Ecto neural progenitor cell (in vitro differentiated cells): Measurements from ENCODE around the gene ITPRID1.

Experiments
- DNase-seq: peaks from one replicate; pipeline ENCODE4 v3.0.0-alpha.2; 2018; ENCODE audit warnings: low spot score

ITPRID1 gene

DNA sequence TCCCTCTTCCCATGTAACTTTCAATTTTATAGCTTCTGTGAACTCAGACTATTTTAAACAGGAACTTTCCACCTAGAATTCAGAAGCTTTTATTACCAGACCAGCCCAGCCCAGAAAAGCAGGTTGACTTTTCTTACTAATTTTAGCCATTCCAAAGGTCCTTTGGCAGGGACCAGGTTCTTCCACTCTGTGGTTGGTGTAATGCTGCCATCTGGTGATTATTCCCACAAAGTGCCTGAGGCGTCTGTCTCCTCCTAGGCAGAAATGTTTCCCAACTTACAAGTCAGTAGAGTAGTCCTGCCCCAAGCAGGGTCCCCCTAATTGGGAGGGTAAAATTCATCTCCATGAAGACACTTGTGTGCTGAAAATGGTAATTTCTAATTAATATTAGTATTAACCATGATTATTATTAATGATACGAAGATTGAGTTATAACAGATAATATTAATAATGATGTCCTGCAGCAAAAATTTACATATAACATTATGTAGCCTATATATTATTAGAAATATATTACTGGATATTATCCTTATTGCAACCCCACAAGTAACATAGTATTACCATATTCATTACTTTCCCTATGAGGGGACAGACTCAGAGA is 120.1 kb downstream of the ITPRID1 start:
- DNase-seq = peak; percentile 74

DNA sequence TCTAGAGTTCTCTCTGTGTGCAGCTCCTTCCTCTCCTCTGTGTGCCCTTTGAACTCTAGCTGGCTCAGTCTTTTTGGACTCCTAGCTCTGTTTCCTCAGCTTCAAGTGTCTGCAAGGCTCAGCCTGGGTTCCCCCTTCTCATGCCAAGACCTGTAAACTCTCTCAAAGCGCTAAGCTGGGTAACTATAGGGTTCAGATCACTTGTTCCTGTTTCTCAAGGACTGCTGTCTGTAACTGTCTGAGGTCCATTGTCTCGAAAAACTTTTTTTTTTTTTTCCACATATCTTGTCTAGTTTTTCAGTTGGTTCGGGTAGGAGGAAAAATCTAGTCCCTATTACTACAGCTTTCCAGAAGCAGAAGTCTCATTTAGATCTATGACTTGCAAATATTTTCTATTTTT is 126.5 kb downstream of the ITPRID1 start:
- no peak for DNase-seq

DNA sequence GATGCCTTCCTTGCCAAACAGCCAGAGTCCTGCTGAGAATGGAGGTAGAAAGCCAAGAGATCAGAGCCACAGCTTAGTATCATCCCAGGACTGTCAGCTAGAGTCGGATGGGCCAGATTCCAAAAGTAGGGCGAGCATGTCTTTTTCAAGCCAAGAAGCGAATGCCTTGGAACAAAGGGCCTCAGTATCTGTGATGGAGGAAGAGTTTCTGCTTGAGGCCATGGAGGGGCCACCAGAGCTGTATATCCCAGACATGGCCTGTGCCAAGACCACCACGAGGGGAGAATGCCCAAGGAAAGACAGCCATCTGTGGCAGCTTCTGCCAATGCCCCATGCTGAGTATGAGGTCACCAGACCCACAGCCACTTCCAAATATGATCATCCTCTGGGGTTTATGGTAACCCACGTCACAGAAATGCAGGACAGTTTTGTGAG is 128.8 kb downstream of the ITPRID1 start:
- DNase-seq = no peak

DNA sequence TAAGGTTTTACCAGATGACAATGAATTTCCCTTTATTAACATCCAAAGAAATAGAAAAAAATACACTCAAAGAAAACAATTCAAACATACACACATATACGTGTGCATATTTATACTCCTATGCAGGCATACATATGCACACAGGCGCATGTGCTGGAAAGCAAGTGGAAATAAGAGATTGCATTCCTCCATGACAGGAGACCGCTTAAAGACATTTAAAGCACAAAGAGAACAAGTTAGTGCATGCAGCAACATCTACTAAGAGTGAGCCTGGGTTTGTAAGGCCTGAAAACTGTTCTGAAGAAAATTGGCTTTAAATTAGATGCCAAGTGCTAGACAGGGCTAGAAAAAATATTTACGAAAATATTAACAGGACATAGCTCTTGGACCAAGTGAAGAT is 133.1 kb downstream of the ITPRID1 start:
- no peak for DNase-seq

DNA sequence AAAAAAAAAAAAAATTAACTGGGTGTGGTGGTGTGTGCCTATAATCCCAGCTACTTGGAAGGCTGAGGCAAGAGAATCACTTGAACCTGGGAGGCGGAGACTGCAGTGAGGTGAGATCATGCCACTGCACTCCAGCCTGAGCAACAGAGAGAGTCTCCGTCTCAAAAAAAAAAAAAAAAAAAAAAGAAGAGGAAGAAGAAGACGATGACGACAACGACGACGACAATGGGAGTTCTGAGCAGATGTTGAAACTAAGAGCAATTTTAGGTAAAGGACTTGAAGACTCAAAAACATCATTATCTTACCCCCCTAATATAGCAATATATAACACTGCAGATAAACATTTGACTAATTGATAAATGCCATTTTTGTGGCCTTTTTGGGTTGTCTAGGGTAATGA is 133.6 kb downstream of the ITPRID1 start:
- DNase-seq = no peak

DNA sequence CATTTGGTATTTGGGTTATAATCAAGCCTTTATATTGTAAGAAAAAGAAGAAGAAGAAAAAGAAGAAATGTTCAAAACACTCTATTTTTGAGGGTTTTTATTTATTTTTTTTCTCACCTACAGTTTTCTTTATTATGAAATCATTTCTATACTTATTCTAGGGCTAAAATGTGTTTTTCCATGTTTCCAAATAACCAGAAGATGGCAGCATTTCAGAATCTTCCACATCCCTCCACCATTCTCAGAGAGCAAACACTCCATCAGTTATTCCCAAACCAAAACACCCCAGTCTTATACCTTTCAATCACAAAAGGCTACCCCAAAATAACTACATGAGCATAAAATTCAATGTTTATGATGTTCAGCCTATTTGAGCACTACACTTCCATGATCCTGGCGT is 134.4 kb downstream of the ITPRID1 start:
- DNase-seq = no peak

DNA sequence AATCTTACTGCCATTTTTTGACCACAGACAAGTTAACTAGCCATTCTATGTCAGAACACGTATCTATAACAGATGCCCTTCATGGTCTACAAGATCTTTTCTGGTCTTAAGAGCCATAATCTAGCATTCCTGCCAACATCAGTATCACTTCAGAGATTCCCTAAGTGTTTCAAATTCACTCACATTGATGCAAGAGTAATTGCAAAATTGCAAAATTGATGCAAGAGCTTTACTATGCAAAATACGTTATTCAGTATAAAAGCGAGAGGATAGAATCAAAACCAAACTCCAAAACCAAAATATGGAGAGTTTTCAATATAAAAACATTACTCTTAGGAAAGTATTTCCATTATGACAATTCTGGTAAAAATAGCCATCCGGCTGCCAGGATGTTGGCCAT is 135.0 kb downstream of the ITPRID1 start:
- no peak for DNase-seq

DNA sequence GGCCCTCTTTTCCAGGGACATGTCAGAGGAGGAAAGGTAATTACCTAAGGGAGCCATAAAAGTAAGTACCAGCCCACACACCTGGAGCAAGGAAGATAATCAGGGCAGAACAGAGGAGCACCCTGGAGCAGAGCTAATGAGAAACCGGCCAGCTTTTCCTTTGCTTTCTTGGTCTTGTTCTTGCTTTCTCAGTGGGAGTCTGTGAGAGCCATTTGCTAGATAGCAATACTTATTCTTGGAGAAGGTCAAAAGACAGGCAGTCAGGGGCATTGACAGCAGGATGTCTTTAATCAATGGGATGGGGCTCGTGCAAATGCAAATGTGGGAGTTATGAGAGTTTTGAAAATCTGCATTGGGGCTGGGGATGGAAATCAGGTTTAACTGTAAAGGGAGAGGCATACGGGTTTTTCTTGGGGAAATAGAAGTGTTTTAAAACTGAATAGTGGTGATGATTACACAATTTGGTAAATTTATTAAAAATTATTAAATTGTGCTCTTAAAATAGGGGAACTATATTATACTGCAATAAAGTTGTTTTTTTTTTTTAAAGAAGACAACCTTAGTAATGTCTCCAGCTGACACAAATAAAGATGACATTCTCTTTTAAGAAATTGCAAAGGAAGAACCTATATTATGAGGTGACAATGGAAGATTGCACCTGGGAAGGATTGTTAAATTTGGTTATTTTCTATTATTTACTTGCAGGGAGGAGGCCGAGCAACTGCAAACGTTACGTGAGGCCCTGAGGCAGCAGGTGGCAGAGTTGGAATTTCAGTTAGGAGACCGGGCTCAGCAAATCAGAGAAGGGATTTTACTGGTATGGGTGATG is 137.6 kb downstream of the ITPRID1 start:
- DNase-seq = no peak

DNA sequence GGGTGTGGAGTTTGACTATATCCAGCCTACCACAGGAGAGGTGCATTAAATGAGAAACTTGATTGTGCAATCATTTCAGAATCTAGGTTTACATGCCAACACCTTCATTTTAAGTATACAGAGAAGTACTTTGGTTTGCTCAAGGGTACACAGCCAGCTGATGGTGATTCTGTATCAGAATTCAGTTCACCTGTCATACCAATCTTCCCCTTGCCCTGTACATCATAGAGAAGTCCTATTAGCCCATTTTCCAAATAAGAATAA is 138.1 kb downstream of the ITPRID1 start:
- no peak for DNase-seq

DNA sequence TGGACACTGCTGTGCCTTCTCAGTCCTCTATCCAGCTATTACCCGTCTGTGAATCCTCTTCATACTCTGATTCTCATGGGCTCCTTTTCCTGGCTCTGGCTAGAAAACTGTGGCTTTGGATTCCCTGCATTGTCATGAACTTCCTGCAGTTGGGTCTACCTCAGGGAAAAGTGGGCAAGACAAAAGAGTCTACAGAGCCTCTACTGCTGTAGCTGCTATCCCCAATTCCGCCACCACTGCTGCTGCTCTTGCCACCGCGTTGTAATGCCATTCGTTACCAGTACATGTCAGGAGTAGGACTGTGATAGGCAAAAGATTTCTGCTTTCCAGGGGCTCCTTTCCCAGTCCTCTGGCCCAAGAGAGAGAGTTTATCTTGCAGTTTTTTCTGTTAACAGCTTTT is 149.2 kb downstream of the ITPRID1 start:
- peak; percentile 48 for DNase-seq

DNA sequence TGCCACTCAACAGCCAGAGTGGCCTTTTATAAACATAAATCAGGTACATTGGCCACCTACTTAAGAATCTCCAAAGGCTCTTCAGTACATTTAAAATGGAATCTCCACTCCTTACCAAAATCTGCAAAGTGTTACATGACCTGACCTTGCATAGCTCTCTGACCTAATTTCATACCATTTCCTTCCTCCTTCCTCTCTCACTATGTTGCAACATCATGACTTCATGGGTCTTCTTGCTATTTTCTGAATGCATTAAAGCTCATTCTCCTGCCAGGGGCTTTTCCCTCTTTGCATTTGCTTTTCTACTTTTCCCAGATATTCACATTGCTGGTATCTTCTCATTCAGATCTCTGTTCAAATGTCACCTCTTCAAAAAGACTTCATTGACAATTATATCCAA is 151.0 kb downstream of the ITPRID1 start:
- no peak for DNase-seq

DNA sequence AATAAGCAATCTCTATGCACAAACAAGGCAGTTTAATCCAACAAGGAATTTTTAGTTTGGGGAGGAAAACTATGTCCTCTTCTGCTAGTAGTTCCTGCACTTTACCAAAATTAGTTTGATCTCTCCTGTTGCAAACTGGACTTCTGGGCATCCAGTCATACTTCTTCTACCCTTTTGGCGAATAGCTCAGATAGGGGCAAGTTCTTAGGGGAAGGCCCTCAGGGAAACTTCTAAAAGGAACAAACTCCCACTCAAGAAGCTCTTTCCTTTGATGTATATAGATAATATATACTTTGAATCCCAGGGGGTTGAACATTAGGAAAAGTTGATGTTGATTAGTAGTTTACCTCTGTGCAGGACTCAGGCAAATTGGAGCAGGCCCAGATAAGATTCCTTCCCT is 151.7 kb downstream of the ITPRID1 start:
- DNase-seq = no peak

DNA sequence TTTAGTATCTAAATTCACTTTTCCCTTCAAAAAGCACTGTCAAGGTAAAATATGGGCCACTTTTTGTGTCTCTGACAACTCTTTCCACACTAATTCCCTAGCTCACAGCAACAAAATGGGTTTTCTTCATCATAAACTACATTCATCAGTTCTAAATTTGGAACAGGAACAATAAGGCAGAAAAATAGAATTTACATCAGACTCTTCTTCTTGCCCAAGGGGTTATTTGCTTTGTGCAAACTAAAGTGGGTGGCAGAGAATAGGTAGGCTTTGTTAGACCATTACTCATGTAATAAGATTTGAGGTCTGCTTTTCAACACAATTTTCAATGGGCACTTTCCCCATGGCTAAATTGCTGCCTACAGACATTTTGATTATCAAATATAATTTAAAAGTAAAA is 155.6 kb downstream of the ITPRID1 start:
- DNase-seq = no peak

DNA sequence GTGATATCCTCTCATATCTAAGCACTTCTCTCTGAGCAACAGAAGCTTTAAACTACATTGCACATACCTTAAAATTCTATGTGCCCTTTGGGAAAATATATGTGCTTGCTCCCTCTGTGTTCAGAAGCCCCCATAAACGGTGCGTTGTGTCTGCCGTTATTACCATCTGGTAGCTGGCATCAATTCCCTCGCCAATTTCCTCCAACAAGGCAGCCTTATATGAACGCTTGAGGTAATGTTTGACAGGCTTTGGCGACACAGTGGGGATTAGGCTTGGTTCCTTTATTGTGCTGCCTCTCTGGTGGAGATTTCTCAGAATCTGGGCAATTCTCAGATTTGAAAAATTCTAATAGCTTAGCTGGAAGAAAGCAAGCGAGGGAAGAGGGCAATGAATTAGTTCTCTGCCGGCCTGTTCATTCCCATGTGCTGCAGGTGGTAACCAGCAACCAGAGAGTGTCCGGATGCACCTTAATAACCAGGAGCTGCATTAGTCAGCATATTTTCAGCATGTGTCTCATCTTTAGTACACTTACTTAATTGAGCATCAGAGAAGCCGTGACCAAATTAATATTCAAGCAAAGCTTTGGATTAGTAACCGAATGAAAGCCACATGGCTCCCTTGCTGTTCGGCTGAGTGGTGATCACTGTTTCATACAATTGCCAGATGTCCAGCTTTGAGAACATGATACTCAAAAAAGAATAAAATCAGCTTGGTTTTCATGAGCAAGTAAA is 165.8 kb downstream of the ITPRID1 start:
- no peak for DNase-seq

DNA sequence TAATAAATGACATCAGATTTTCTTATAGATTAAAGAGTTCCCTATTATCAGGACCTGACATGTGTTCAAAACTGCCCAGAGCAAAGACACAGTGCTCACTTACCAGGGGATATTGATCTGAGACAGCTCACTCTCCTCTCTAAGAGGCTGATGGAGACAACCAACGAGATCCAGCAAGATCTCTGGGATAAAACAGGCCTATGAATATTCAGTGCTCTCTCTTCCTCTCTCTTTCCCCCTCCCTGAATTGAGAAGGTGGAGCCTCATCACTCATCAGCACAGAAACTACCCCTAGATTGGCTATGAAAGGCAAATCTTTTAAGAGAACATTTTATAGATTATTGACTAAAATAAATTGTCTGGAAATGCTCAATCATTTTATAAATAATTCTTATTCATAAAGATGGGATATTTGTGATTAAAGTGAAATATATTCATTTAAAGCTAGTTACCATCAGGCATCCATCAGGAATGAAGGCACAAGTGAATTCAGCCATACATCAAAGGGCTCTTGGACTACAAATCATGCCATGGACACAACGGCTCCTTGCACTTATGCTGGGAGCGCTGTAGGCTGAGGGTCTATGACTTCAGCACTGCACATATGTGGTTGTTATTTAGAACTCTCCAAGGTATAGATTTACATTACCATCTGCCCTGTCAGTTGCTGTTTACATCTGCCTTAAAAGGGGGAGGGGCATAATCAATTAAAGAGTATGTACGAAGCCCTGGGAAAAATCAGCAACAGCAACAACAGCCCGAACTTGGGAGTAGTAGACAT is 169.7 kb downstream of the ITPRID1 start:
- DNase-seq = no peak

DNA sequence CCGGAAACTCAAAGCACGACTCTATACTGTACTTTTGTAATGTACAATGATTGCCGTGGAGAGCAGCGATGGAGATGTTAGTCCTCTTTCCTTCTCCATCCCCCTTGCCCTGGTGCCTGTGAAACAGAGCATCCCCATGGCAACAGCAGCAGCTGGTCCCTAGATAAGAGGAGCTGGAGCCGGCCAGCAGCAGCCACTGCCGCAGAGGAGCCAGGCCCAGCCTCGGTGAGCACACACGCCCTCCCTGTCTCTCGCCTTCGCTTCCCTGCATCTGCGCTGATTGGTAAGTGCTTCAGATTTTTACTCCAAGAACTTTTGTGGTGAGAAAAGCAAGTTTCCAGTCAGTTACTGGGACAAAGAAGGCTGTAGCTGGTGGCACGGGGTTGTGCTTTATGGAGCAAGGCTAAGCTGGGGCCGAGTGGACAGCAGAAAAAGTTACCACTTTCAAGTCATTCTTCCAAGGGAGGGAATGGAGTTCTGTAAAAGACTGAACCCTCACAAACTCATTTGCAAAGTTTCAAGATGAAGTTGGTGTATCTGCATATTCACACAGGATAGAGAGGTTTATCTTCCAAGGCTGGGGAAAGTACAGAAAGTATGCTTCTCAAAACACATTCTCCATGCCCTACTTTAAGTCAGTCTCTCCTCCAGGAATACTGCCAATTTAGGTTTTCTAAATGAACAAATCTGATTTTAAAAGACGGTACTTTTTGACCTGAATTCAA is 173.3 kb downstream of the ITPRID1 start, which contains the start of gene PPP1R17:
Gene PPP1R17 (plus strand): TSS at position 192 of the 725 bp plus-strand sequence. CDS start 5,227 bp downstream, outside the sequence.
- DNase-seq = peak; percentile 60

DNA sequence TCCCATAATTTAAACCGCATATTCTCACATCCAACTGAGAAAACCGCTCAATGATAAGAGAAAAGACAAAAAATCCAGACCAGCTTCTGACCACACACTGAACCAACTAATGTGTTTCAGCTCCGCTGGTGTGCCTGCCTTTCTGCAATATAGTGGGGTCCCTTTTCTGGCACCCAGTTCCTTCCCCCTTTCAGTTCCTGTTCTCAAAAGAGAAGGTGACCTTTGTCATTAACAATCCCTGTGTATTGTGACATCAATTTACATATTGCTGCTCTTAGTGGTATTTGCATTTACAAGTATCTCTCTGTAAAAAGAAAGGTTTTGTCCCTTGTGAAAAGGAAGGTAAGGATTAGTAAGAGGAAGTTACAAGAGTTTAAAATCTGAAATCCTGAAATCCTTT is 174.5 kb downstream of the ITPRID1 start:
- DNase-seq = no peak

DNA sequence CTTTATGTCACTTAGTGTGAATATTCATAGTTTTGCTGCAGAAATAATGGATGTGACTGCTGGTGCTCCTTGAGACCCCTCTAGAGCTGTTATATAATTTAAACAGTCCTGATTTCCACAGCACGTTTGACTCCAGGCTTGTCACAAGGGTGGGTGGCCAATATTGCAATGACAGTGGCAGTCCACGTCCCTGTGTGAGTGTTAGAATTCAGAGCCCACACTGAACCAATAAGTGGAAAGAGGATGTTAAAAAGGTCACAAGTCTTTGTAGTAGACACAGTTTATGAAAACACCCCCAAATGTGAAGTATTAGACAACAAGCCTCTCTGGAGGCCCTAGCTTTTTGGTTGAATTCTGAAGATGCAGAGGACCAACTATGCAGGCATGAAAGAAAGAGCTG is 175.1 kb downstream of the ITPRID1 start:
- DNase-seq = no peak

DNA sequence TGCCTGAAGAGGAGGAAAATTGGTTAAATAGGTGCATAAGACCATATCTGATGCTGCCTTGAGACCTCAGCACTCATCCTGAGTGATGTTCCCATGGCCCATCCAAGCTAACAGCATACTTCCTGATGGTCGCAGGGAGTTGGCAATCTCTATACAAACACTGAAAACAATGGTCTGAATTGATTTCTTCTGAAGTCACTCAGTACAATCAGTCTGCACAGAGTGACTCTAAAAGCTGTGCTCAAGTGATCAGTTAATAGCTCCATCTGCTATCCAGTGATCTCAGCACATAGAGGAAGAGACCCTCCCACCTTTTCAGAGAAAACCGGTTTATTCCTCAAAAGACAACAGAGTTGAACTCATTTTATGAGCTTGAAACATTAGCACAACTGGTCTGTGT is 177.0 kb downstream of the ITPRID1 start:
- DNase-seq = no peak

DNA sequence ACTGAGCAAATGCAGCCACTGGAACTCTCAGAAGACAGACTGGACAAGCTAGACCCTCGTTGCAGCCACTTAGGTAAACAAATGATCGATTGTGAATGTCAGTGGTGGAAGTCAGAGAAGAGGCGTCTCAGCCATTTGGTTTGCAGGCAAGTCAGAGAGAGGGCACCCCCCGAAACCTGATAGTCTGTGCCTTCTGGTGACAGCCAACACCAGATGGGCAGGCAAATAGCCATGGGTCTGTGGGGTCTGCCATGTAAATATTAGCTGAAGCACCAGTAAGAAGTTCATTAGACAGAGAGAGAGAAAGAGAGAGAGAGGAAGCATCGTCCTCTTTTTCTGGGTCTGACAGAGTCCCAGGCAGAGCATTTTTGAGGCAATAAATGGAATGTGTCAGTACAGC is 178.6 kb downstream of the ITPRID1 start:
- DNase-seq = no peak

DNA sequence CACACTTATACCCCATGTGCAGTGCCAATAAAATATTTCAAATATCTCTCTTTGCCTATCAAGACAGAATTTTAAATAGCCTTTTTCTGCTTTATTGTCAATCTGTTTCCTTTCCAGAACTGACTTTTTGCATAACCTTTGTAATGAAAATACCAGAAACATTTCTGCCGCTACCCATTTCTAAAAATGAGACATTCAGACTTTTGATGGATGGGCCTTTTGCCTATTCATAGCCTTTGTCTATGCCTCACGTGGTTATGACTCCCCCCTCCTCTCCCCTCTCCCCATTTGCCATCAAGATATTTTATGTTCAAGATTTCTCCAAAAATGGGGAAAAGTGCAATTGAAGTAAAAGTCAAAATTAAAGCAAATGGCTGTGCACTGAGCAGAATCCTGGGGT is 179.0 kb downstream of the ITPRID1 start:
- no peak for DNase-seq
